Measurements from ENCODE around the gene LRRC8C.

DNA sequence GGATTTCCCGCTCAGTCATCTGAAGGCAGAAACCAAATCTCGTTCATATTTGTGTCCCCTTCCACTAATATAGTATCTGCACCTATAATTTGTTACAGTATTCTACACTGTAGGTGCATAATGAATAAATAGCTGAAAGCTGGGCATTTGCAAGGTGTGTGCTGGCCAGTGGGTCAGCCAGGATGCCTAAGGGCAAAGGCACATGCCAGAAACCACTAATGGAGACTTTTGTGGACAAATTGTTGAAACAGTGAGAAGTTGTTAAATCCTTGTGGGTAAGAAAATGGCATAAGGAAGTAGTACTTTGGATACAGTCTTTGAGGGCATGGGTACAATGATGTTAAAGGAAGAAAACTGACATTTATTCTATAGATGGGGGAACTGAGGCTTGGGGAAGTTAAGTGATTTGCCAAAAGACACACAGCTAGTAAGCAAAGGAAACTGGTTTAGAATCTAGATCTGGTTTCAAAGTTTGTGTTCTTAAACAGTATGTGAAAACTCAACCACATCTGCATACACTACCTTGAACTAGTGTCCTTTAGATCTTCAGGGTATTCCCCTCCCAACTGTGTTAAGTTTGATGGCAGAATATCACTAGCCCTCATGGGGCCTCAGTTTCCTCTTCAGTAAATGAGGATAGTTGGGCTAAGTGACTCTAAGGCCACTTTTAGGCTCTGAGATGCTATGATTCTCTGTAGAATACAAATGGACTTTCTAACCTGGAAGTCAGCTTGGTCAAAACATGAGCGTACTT, 26.5 kb upstream of the LRRC8C start:
- TF ChIP-seq, protein P1, sequence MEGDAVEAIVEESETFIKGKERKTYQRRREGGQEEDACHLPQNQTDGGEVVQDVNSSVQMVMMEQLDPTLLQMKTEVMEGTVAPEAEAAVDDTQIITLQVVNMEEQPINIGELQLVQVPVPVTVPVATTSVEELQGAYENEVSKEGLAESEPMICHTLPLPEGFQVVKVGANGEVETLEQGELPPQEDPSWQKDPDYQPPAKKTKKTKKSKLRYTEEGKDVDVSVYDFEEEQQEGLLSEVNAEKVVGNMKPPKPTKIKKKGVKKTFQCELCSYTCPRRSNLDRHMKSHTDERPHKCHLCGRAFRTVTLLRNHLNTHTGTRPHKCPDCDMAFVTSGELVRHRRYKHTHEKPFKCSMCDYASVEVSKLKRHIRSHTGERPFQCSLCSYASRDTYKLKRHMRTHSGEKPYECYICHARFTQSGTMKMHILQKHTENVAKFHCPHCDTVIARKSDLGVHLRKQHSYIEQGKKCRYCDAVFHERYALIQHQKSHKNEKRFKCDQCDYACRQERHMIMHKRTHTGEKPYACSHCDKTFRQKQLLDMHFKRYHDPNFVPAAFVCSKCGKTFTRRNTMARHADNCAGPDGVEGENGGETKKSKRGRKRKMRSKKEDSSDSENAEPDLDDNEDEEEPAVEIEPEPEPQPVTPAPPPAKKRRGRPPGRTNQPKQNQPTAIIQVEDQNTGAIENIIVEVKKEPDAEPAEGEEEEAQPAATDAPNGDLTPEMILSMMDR (IDR thresholded peaks at IDR 0.05; ENCODE audit: insufficient read depth, low read length, poor library complexity, severe bottlenecking): no peak
- no peak for TF ChIP-seq EZH2phosphoT487 (conservative IDR thresholded peaks at IDR 0.05; ENCODE audit: low read length)
